Measurements from ENCODE around the gene KRTAP6-3.

Gene KRTAP6-3

DNA sequence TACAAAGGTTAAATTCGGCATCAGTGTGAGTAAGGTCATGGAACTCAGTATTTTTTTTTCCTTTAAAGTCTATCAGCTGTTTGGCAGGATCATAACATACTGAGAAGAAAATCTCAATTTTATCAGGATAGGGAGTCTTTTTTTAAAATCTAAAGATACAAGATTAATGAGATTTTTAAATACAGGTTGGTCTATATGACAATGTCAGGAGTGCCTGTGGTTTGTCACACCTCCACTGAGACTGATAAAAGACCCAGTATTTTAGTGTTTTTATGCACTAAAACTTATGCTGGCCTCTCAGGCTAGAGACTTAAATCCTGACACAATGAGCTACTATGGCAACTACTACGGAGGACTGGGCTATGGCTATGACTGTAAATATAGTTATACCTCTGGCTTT lies 50.3 kb downstream of the KRTAP6-3 start, which contains the start of gene KRTAP20-3:
Gene KRTAP20-3 (plus strand): TSS at position 301 of the 400 bp plus-strand sequence.
- no peak for DNase-seq (ENCODE audit: low read depth)
- H3K4me3 ChIP-seq (ENCODE audit: low read length), result no peak within 1 kb of the TSS
- TF ChIP-seq, protein P1, sequence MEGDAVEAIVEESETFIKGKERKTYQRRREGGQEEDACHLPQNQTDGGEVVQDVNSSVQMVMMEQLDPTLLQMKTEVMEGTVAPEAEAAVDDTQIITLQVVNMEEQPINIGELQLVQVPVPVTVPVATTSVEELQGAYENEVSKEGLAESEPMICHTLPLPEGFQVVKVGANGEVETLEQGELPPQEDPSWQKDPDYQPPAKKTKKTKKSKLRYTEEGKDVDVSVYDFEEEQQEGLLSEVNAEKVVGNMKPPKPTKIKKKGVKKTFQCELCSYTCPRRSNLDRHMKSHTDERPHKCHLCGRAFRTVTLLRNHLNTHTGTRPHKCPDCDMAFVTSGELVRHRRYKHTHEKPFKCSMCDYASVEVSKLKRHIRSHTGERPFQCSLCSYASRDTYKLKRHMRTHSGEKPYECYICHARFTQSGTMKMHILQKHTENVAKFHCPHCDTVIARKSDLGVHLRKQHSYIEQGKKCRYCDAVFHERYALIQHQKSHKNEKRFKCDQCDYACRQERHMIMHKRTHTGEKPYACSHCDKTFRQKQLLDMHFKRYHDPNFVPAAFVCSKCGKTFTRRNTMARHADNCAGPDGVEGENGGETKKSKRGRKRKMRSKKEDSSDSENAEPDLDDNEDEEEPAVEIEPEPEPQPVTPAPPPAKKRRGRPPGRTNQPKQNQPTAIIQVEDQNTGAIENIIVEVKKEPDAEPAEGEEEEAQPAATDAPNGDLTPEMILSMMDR (conservative IDR thresholded peaks at IDR 0.05; ENCODE audit: low read length), result no peak

Data from AG10803 (cell line).